Endothelial cell of umbilical vein (primary cell): ENCODE measurements around the gene FBLN7. TPM values are rescaled to one million over a fixed set of nuclear protein-coding genes. Genes with fewer than 3 reads are reported as not detected.

Source experiments
- BruUV-seq: library from RNA; stranded (reverse); fragments of 400-500 nt; replicated peaks from 2 replicates; lab custom pipeline; 2021; lab: Mats Ljungman, UMichigan
- CTCF ChIA-PET: fragments of 300-600, 350-600 bp; sonication (Branson Sonifier 250); formaldehyde crosslinking; loops from one replicate; lab custom pipeline; 2021; ENCODE audit warnings: antibody characterized with exemption, inconsistent platforms; lab: Charles Lee
- POLR2A ChIA-PET: fragments of 300-600, 350-600 bp; sonication (Branson Sonifier 250); formaldehyde crosslinking; loops from one replicate; lab custom pipeline; 2021; ENCODE audit warnings: antibody characterized with exemption, inconsistent platforms; lab: Charles Lee
- DNase-seq: peaks from one replicate; pipeline ENCODE4 v3.0.0-alpha.2; 2011; ENCODE audit warnings: low read depth, low spot score
- FAIRE-seq: peaks from 2 replicates; lab custom pipeline; 2011; peaks lifted over from hg19 to GRCh38; lab: Jason Lieb, UNC
- H2AFZ ChIP-seq: 2 replicates; pipeline ENCODE4 v1.6.0; 2012; ENCODE audit warnings: low read depth, low read length, control low read depth, inconsistent platforms
- H3K27ac ChIP-seq: 2 replicates; pipeline ENCODE4 v1.5.1; 2011; ENCODE audit warnings: low read depth, mild to moderate bottlenecking, control low read depth, low read length, moderate library complexity; ENCODE audit not compliant: insufficient read depth
- H3K27me3 ChIP-seq, 2 experiments: 2 replicates each; pipeline versions ENCODE4 v1.6.0 to v1.6.1; 2011; ENCODE audit warnings: low read length in 2 of 2, mixed read lengths in 1 of 2; ENCODE audit not compliant: control insufficient read depth in 2 of 2, insufficient read depth in 2 of 2
- H3K36me3 ChIP-seq, 2 experiments: 2 replicates in 1 of 2; 3 replicates in 1 of 2; pipeline ENCODE4 v1.5.1; 2011; ENCODE audit warnings: low read length in 2 of 2, mild to moderate bottlenecking in 1 of 2, moderate library complexity in 1 of 2; ENCODE audit not compliant: control insufficient read depth in 2 of 2, insufficient read depth in 2 of 2; ENCODE audit errors: extremely low read depth in 1 of 2
- H3K4me1 ChIP-seq: 3 replicates; pipeline ENCODE4 v1.5.1; 2011; ENCODE audit warnings: mild to moderate bottlenecking, low read length; ENCODE audit not compliant: control insufficient read depth, insufficient read depth; ENCODE audit errors: extremely low read depth
- H3K4me2 ChIP-seq: 2 replicates; pipeline ENCODE4 v1.6.1; 2011; ENCODE audit warnings: low read length, control low read depth, mixed read lengths; ENCODE audit not compliant: insufficient read depth
- H3K4me3 ChIP-seq, 3 experiments: fragments of 200-600 bp in 1 of 3; sonication (generic), shearing (Covaris generic) in 1 of 3; replicated peaks in 1 of 3; 2 replicates each; pipeline ENCODE4 v1.5.1; 2011 to 2016; ENCODE audit warnings: control low read depth in 3 of 3, low read length in 3 of 3, mild to moderate bottlenecking in 2 of 3, inconsistent platforms in 1 of 3, low read depth in 1 of 3, moderate library complexity in 1 of 3; ENCODE audit not compliant: insufficient read depth in 1 of 3
- H3K79me2 ChIP-seq: 2 replicates; pipeline ENCODE4 v1.6.0; 2012; ENCODE audit warnings: low read length, inconsistent platforms; ENCODE audit not compliant: control insufficient read depth, insufficient read depth
- H3K9ac ChIP-seq: replicated peaks from 2 replicates; pipeline ENCODE3; 2011; ENCODE audit warnings: low read length, control low read depth; ENCODE audit not compliant: insufficient read depth; ENCODE audit errors: extremely low read depth
- H3K9me1 ChIP-seq: replicated peaks from 3 replicates; pipeline ENCODE4 v1.6.0; 2011; ENCODE audit warnings: mild to moderate bottlenecking, low read length; ENCODE audit not compliant: control insufficient read depth, insufficient read depth; ENCODE audit errors: extremely low read depth
- H3K9me3 ChIP-seq: replicated peaks from 2 replicates; pipeline ENCODE4 v1.5.1; 2012; ENCODE audit warnings: low read length, inconsistent platforms; ENCODE audit not compliant: control insufficient read depth, insufficient read depth
- H4K20me1 ChIP-seq: replicated peaks from 2 replicates; pipeline ENCODE3; 2011; ENCODE audit warnings: mild to moderate bottlenecking, low read length; ENCODE audit not compliant: control insufficient read depth, insufficient read depth; ENCODE audit errors: extremely low read depth
- CTCF ChIP-seq, 2 donors: IDR thresholded peaks; 1 replicate in 1 of 2; 2 replicates in 1 of 2; pipeline ENCODE4 v1.5.1; 2011; ENCODE audit warnings: low read length in 2 of 2, mild to moderate bottlenecking in 2 of 2, moderate library complexity in 2 of 2, control low read depth in 1 of 2, inconsistent platforms in 1 of 2, low read depth in 1 of 2; ENCODE audit not compliant: insufficient read depth in 1 of 2; ENCODE audit errors: extremely low read depth in 1 of 2
- EZH2 ChIP-seq: IDR thresholded peaks from 2 replicates; pipeline ENCODE4 v1.6.1; 2012; ENCODE audit warnings: borderline replicate concordance, low read depth, mild to moderate bottlenecking, moderate library complexity, low read length, inconsistent platforms; ENCODE audit not compliant: severe bottlenecking
- FOS ChIP-seq: IDR thresholded peaks from 2 replicates; pipeline ENCODE4 v1.6.1; 2011; ENCODE audit warnings: mild to moderate bottlenecking, low read length, moderate library complexity, borderline replicate concordance; ENCODE audit not compliant: insufficient read depth
- GATA2 ChIP-seq: IDR thresholded peaks from 2 replicates; pipeline ENCODE4 v1.7.0; 2011; ENCODE audit warnings: low read depth, mild to moderate bottlenecking, moderate library complexity, mixed read lengths, low read length; ENCODE audit not compliant: insufficient read length, insufficient read depth
- JUN ChIP-seq: IDR thresholded peaks from 2 replicates; pipeline ENCODE4 v1.6.1; 2011; ENCODE audit warnings: borderline replicate concordance, low read depth; ENCODE audit not compliant: insufficient read length, insufficient read depth
- MAX ChIP-seq: IDR thresholded peaks from 2 replicates; pipeline ENCODE4 v1.6.1; 2011; ENCODE audit not compliant: insufficient read depth, insufficient read length
- MYC ChIP-seq: IDR thresholded peaks from one replicate; pipeline ENCODE4 v1.6.1; 2011; ENCODE audit warnings: mild to moderate bottlenecking, low read depth, low read length
- POLR2A ChIP-seq: IDR thresholded peaks from 2 replicates; pipeline ENCODE4 v1.6.1; 2012; ENCODE audit warnings: low read depth, mild to moderate bottlenecking, control low read depth, low read length
- POLR2AphosphoS5 ChIP-seq: IDR thresholded peaks from 2 replicates; pipeline ENCODE4 v1.6.1; 2012; ENCODE audit warnings: low read depth, mild to moderate bottlenecking, control low read depth, low read length, moderate library complexity; ENCODE audit not compliant: insufficient read depth
- dilution Hi-C: fragments of 300-500 bp; cut with MboI; formaldehyde crosslinking; loops from one replicate; pipeline ENCODE4 v1.15.0; 2019; ENCODE audit warnings: low sequenced_read_pairs; ENCODE audit not compliant: extremely low pct_ligation_motif_present
- intact Hi-C: fragments of 100-400 bp; cut with micrococcal nuclease; formaldehyde crosslinking; loops from one replicate; pipeline ENCODE4 v1.10.0; 2022
- polyA plus RNA-seq, 4 experiments: library from polyadenylated mRNA; depleted of rRNA in 3 of 4; stranded (reverse) in 3 of 4; unstranded in 1 of 4; fragments of >200 nt; gene quantifications; 2 replicates each; pipeline versions ENCODE4 v1.2.1 to v1.2.3, GENCODE V29; 2011 to 2012; ENCODE audit warnings: missing spikeins in 1 of 4
- total RNA-seq: library from RNA; stranded (reverse); gene quantifications from 2 replicates; pipeline ENCODE4 v1.2.3, GENCODE V29; 2021

The FBLN7 gene
- total and polyA plus RNA-seq, 2 donors (not counting 3 experiments of a cell fraction or from before 2014, with no cell fraction given): 3.1 to 3.3 TPM

- Histone ChIP-seq H3K36me3 (peaks cover 10 to 24% of the 10 kb centered on the region in 2 experiments), H3K9me1 (no peaks in the 10 kb centered on the region), H3K4me2 (no peak overlapping the region), H3K9me3 (no peaks in the 10 kb centered on the region), H3K79me2 (no peaks in the 10 kb centered on the region), H2AFZ (no peak overlapping the region), H4K20me1 (peaks cover 4% of the 10 kb centered on the region), H3K27me3 (no peaks in the 10 kb centered on the region), H3K4me3 (no peak overlapping the region), H3K4me1 (no peaks in the 10 kb centered on the region), H3K27ac (no peak overlapping the region), H3K9ac (no peak overlapping the region)
- TF ChIP-seq EZH2 (no peak), FOS (no peak), MAX (no peak)
- dilution Hi-C loops: no loop called here
- BruUV-seq: no TSS peak
- ChIA-PET POLR2A (no interaction called here), CTCF (interaction anchor here (0.8 to 1.2 kb wide), 2 partner anchors 13 to 212 kb away, joined by 3 read pairs; no protein-coding TSS in a partner anchor)
- FAIRE-seq (no peak), DNase-seq (no peak)
- intact Hi-C loops: loop anchor here (5.0 kb wide), 1 partner anchor 52 kb away; the partner anchor contains the start of gene TMEM87B
These were observed 28.9 kb upstream of the FBLN7 start for GRCh38 chr2:112109278-112109677.

- dilution Hi-C loops (no loop called here), intact Hi-C loops (no loop called here)
- CTCF ChIA-PET: no interaction called here
- no peak overlapping the region for H3K27ac ChIP-seq
- no peak overlapping the region for H3K4me2 ChIP-seq
- DNase-seq: no peak
- H3K9me3 ChIP-seq: no peaks in the 10 kb centered on the region
- H3K4me3 ChIP-seq: no peak overlapping the region
- no peaks in the 10 kb centered on the region for H3K27me3 ChIP-seq
- no peak overlapping the region for H2AFZ ChIP-seq
- no peak for FAIRE-seq
- H4K20me1 ChIP-seq: peaks cover 4% of the 10 kb centered on the region
- peaks cover 9 to 22% of the 10 kb centered on the region in 2 experiments for H3K36me3 ChIP-seq
- no peak for TF ChIP-seq POLR2A
- TF ChIP-seq MYC: no peak
- TF ChIP-seq GATA2: no peak
- no peak for TF ChIP-seq CTCF (IDR thresholded peaks at IDR 0.05; ENCODE audit: extremely low read depth in 1 of 2, insufficient read depth in 1 of 2, low read depth in 1 of 2, low read length in 2 of 2)
- no peak for TF ChIP-seq POLR2AphosphoS5
- no peak for TF ChIP-seq MAX
- TF ChIP-seq FOS: no peak
- TF ChIP-seq EZH2: no peak
- no peak for TF ChIP-seq JUN
- H3K9ac ChIP-seq: no peak overlapping the region
- no peaks in the 10 kb centered on the region for H3K79me2 ChIP-seq
- no peaks in the 10 kb centered on the region for H3K4me1 ChIP-seq
- POLR2A ChIA-PET: no interaction called here
- H3K9me1 ChIP-seq: no peaks in the 10 kb centered on the region
- BruUV-seq: no TSS peak
These were observed 27.2 kb upstream of the FBLN7 start for GRCh38 chr2:112110966-112111365.
